ENCODE data around the gene PSTPIP1.

- TF ChIP-seq CTCF (optimal IDR thresholded peaks at IDR 0.05 in 1 of 3, IDR thresholded peaks at IDR 0.05 in 1 of 3, conservative IDR thresholded peaks at IDR 0.05 in 1 of 3; ENCODE audit: extremely low read depth in 1 of 3, insufficient read depth in 2 of 3, low read length in 3 of 3) = no peak
- no peak for TF ChIP-seq EZH2 (IDR thresholded peaks at IDR 0.05; ENCODE audit: low read length)
These were observed 40.7 kb downstream of the PSTPIP1 start for GRCh38 chr15:77035584-77035983.
